LNCaP clone FGC (cell line): Measurements from ENCODE around the gene ATP11A.

ENCODE experiments used
- DNase-seq: peaks from one replicate; pipeline ENCODE4 v3.0.0-alpha.2; 2011; ENCODE audit warnings: low read depth
- H3K4me3 ChIP-seq: 2 replicates; pipeline ENCODE4 v1.5.1; 2011; ENCODE audit warnings: mild to moderate bottlenecking, low read depth, low read length, control low read depth
- CTCF ChIP-seq: IDR thresholded peaks from 2 replicates; pipeline ENCODE4 v1.5.1; 2012; ENCODE audit warnings: mild to moderate bottlenecking; ENCODE audit not compliant: control insufficient read depth, insufficient read depth; ENCODE audit errors: extremely low read depth

ATP11A gene

GRCh38 chr13:112692586-112692985 is 2.7 kb downstream of the ATP11A start:
- no peak for TF ChIP-seq CTCF
- no peak for DNase-seq
- H3K4me3 ChIP-seq, result no peak overlapping the region

GRCh38 chr13:112693831-112694497 is 4.1 kb downstream of the ATP11A start:
- DNase-seq, result peak; percentile 61
- no peak for TF ChIP-seq CTCF
- no peak overlapping the region for H3K4me3 ChIP-seq

- no peak overlapping the region for H3K4me3 ChIP-seq
- TF ChIP-seq CTCF, result no peak
- no peak for DNase-seq
Measured at GRCh38 chr13:112695121-112695520, 5.3 kb downstream of the ATP11A start.

- no peak for TF ChIP-seq CTCF
- no peak overlapping the region for H3K4me3 ChIP-seq
- DNase-seq, result no peak
Measured at GRCh38 chr13:112696001-112696868, 6.4 kb downstream of the ATP11A start.

- TF ChIP-seq CTCF, result no peak
- no peak overlapping the region for H3K4me3 ChIP-seq
- no peak for DNase-seq
Measured at GRCh38 chr13:112696869-112697465, 7.1 kb downstream of the ATP11A start.

- no peak for TF ChIP-seq CTCF
- H3K4me3 ChIP-seq, result no peak overlapping the region
- no peak for DNase-seq
Measured at GRCh38 chr13:112697756-112698655, 8.2 kb downstream of the ATP11A start.
